ENCODE results near the gene MYBPC3.

DNA sequence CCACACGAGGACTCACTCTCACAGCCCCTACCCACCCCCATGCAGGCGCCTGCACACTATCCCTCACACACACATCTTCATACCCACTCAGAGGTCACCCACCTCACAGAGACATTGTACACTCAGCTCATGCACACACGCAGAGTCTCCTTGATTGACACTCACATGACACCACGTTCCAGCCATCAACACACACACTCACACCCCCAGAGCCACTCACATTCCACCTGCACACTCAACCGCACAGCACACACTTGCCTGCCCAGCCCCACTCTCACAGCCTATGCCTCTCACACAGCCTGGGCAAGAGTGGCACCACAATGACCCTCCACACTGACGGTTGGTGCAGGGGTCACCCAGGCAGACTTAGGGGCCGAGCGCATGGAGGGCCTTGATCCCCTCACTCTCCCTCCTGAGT, 23.6 kb upstream of the MYBPC3 start:
- TF ChIP-seq, protein P1, sequence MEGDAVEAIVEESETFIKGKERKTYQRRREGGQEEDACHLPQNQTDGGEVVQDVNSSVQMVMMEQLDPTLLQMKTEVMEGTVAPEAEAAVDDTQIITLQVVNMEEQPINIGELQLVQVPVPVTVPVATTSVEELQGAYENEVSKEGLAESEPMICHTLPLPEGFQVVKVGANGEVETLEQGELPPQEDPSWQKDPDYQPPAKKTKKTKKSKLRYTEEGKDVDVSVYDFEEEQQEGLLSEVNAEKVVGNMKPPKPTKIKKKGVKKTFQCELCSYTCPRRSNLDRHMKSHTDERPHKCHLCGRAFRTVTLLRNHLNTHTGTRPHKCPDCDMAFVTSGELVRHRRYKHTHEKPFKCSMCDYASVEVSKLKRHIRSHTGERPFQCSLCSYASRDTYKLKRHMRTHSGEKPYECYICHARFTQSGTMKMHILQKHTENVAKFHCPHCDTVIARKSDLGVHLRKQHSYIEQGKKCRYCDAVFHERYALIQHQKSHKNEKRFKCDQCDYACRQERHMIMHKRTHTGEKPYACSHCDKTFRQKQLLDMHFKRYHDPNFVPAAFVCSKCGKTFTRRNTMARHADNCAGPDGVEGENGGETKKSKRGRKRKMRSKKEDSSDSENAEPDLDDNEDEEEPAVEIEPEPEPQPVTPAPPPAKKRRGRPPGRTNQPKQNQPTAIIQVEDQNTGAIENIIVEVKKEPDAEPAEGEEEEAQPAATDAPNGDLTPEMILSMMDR (IDR thresholded peaks at IDR 0.05) = no peak
- TF ChIP-seq POLR2A (IDR thresholded peaks at IDR 0.05; ENCODE audit: low read depth) = no peak
